Psoas muscle (tissue), 8 donors: ENCODE results near the gene G0S2. TPM values are rescaled to one million over a fixed set of nuclear protein-coding genes. Genes with fewer than 3 reads are reported as not detected.
A peak's percentile ranks its signal among the peaks of the same experiment; 100 is the strongest.

Experiments
- ATAC-seq, 4 donors: fragments of 200-7000 bp; cut with Tn5 transposase; one replicate each; pipeline ENCODE4 v1.9.1; 2020; ENCODE audit warnings: moderate library complexity in 3 of 4, mild to moderate bottlenecking in 2 of 4
- DNase-seq, 2 donors: peaks; one replicate each; pipeline ENCODE4 v3.0.0-alpha.2; 2020
- H3K27ac ChIP-seq: fragments of 200-600 bp; one replicate; pipeline ENCODE4 v1.8.0; 2022
- H3K27me3 ChIP-seq, 3 donors: fragments of 200-600 bp in 1 of 3; one replicate each; pipeline versions ENCODE4 v1.6.1 to v1.8.0; 2013 to 2022; ENCODE audit warnings: low read length in 2 of 3, mild to moderate bottlenecking in 2 of 3, moderate library complexity in 1 of 3; ENCODE audit not compliant: insufficient read depth in 3 of 3
- H3K36me3 ChIP-seq, 2 donors: fragments of 200-600 bp in 1 of 2; one replicate each; pipeline versions ENCODE4 v1.6.1 to v1.8.0; 2013 to 2022; ENCODE audit warnings: low read depth in 1 of 2, mild to moderate bottlenecking in 1 of 2, moderate library complexity in 1 of 2; ENCODE audit not compliant: insufficient read depth in 1 of 2
- H3K4me1 ChIP-seq: fragments of 200-600 bp; one replicate; pipeline ENCODE4 v1.8.0; 2022
- H3K4me3 ChIP-seq: fragments of 200-600 bp; one replicate; pipeline ENCODE4 v1.8.0; 2022; ENCODE audit warnings: mild to moderate bottlenecking
- H3K9me3 ChIP-seq: fragments of 200-600 bp; one replicate; pipeline ENCODE4 v1.8.0; 2022
- WGBS, 3 donors: extraction: QIAGEN DNeasy Blood & Tissue Kit; methylation state at CpG; one replicate each; pipeline versions ENCODE4 v1.1.6 to v1.1.7; 2013; 5-methylcytosine and 5-hydroxymethylcytosine counted together
- intact Hi-C, 2 donors: fragments of 100-400 bp; cut with DNase I; formaldehyde crosslinking; loops; one replicate each; pipeline versions ENCODE4 v1.11.0 to v1.14.2; 2022
- polyA plus RNA-seq, 3 donors: library from polyadenylated mRNA; stranded (reverse); fragments of 200-250 nt; gene quantifications; one replicate each; pipeline ENCODE4 v1.2.3, GENCODE V29; 2013
- total RNA-seq, 4 donors: library from RNA; stranded (reverse); fragmentation: NEBNext Ultra II Directional in 2 of 4; extraction: Animal tissue kit (Norgen Biotek cat#: 25700) in 2 of 4; gene quantifications; one replicate each; pipeline versions ENCODE4 v1.2.1 to v1.2.4, GENCODE V29; 2021 to 2023
- TF ChIP-seq, protein P1 (sequence below): fragments of 200-600 bp; IDR thresholded peaks from one replicate; pipeline ENCODE4 v1.8.0; 2022; ENCODE audit warnings: antibody characterized with exemption
- donor health status: healthy with polysubstance abuse.
- donor health status: DM: no; HTN: no; CAD: no; lungs with moderate emphysema.
- donor health status: Bipolar disorder and iron deficiency.
- donor health status: healthy.
- donor health status: DM: yes; HTN: yes; CAD: no.
- donor health status: DM: no; HTN: no; CAD: no.
- donor health status: DM: no; HTN: no; CAD: no.
- donor health status: DM: yes; HTN: yes; CAD: no.

Gene G0S2
- total and polyA plus RNA-seq, 7 donors: 49.9 to 561 (median 89.0) TPM

DNA sequence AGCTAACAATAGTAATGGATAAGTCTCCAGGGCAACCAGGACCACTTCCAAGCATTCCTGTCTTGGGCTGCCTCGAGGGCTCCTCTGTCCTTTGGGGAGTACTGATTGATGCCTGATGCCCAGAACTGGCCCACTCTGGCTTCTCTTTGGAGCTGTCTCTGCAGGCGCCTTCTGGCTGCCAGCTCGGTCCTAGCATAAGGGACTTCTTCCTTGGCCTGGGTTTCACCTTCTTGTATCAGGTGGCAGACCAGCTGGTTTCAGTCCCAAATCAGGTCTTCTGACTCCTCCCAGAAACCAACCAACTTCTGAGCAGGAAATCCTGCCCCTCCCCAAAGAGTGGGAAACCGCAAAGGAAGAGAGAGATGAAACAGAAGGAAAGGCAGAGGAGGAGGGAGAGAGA lies 10.6 kb downstream of the G0S2 start:
- TF ChIP-seq, protein P1, sequence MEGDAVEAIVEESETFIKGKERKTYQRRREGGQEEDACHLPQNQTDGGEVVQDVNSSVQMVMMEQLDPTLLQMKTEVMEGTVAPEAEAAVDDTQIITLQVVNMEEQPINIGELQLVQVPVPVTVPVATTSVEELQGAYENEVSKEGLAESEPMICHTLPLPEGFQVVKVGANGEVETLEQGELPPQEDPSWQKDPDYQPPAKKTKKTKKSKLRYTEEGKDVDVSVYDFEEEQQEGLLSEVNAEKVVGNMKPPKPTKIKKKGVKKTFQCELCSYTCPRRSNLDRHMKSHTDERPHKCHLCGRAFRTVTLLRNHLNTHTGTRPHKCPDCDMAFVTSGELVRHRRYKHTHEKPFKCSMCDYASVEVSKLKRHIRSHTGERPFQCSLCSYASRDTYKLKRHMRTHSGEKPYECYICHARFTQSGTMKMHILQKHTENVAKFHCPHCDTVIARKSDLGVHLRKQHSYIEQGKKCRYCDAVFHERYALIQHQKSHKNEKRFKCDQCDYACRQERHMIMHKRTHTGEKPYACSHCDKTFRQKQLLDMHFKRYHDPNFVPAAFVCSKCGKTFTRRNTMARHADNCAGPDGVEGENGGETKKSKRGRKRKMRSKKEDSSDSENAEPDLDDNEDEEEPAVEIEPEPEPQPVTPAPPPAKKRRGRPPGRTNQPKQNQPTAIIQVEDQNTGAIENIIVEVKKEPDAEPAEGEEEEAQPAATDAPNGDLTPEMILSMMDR: no peak
- 67 to 79% (median 67%) methylated on average over 4 of the region's 4 CpGs for WGBS, 3 donors
- Histone ChIP-seq H3K4me3 (no peak overlapping the region), H3K27me3 (no peaks in the 10 kb centered on the region), H3K36me3 (no peaks in the 10 kb centered on the region), H3K9me3 (no peaks in the 10 kb centered on the region), H3K27ac (no peak overlapping the region), H3K4me1 (no peaks in the 10 kb centered on the region)
- intact Hi-C loops: loop anchor here in 1 of 2 donors (5.0 kb wide), 1 partner anchor 54 kb away; no protein-coding TSS in a partner anchor
- no peak for ATAC-seq
- DNase-seq: no peak

- Histone ChIP-seq H3K9me3 (no peaks in the 10 kb centered on the region), H3K27ac (no peak overlapping the region), H3K4me3 (no peak overlapping the region), H3K27me3 (no peaks in the 10 kb centered on the region), H3K36me3 (no peaks in the 10 kb centered on the region), H3K4me1 (no peaks in the 10 kb centered on the region)
- TF ChIP-seq, protein P1: no peak
- no peak for ATAC-seq
- intact Hi-C loops: loop anchor here in 1 of 2 donors (5.0 kb wide), 1 partner anchor 54 kb away; no protein-coding TSS in a partner anchor
- WGBS, 3 donors: 87 to 90% (median 88%) methylated on average over 4 of the region's 4 CpGs
- no peak for DNase-seq
Observed at GRCh38 chr1:209686322-209686721, 11.1 kb downstream of the G0S2 start.

- no peaks in the 10 kb centered on the region for H3K9me3 ChIP-seq
- H3K4me3 ChIP-seq: no peak overlapping the region
- no peaks in the 10 kb centered on the region for H3K4me1 ChIP-seq
- no peaks in the 10 kb centered on the region for H3K36me3 ChIP-seq
- 60 to 76% (median 69%) methylated on average over 1 of the region's 1 CpG for WGBS, 3 donors
- ATAC-seq: no peak
- intact Hi-C loops: loop anchor here in 1 of 2 donors (5.0 kb wide), 1 partner anchor 56 kb away; no protein-coding TSS in a partner anchor
- DNase-seq: no peak
- TF ChIP-seq, protein P1: no peak
- H3K27me3 ChIP-seq: no peaks in the 10 kb centered on the region
- H3K27ac ChIP-seq: no peak overlapping the region
Observed at GRCh38 chr1:209688746-209689234, 13.6 kb downstream of the G0S2 start.

DNA sequence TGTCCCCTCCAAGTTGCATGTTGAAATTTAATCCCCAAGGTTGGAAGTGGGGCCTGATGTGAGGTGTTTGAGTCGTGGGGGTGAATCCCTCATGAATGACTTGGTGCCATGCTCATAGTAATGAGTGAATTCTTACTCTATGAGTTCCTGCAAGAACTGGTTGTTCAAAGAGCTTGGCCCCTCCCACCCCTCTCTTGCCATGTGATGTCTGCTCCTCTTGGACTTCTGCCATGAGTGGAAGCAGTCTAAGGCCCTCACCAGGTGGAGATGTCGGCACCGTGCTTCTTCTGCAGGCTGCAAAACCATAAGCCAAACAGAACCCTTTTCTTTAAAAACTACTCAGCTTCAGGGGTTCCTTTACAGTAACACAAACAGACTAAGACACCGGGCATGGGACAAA lies 14.3 kb downstream of the G0S2 start:
- DNase-seq (no peak), ATAC-seq (peak in 1 of 4 donors; percentile 34)
- TF ChIP-seq, protein P1: no peak
- WGBS, 3 donors: 57 to 71% (median 65%) methylated on average over 4 of the region's 4 CpGs
- no peak overlapping the region for H3K4me3 ChIP-seq
- no peak overlapping the region for H3K27ac ChIP-seq
- no peaks in the 10 kb centered on the region for H3K36me3 ChIP-seq
- intact Hi-C loops: loop anchor here in 1 of 2 donors (5.0 kb wide), 1 partner anchor 57 kb away; no protein-coding TSS in a partner anchor
- no peaks in the 10 kb centered on the region for H3K27me3 ChIP-seq
- no peaks in the 10 kb centered on the region for H3K4me1 ChIP-seq
- H3K9me3 ChIP-seq: no peaks in the 10 kb centered on the region

DNA sequence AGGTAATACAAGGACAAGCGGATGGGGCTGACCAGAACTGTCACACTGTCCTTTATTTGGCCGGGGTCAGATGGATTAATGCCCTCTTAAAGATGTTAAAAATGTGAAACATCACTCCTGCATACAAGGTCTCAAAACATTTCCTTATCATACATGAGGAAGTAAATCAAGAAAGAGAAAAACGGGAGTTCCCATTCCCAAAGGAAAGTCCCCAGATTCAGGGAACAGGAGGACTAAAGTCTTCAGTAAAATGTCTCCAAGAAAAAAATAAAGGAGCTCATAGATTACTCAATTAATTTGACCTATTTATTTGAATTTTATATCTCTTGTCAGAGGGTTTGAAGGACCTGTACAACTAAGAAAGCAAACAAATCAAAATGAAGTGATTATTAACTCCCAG lies 16.0 kb downstream of the G0S2 start:
- DNase-seq: no peak
- Histone ChIP-seq H3K4me3 (no peak overlapping the region), H3K27me3 (no peaks in the 10 kb centered on the region), H3K27ac (no peak overlapping the region), H3K9me3 (no peaks in the 10 kb centered on the region), H3K4me1 (no peaks in the 10 kb centered on the region), H3K36me3 (no peaks in the 10 kb centered on the region)
- TF ChIP-seq, protein P1: no peak
- intact Hi-C loops: loop anchor here (5.0 kb wide), 2 partner anchors 64 to 114 kb away; no protein-coding TSS in a partner anchor
- WGBS, 3 donors: 80 to 84% (median 84%) methylated on average over 3 of the region's 3 CpGs
- no peak for ATAC-seq
